Activated CD8-positive, alpha-beta memory T cell treated with anti-CD3 and anti-CD28 coated beads for 36 hours (primary cell): ENCODE measurements around the gene EBF3. TPM values are rescaled to one million over a fixed set of nuclear protein-coding genes. Genes with fewer than 3 reads are reported as not detected.

Source experiments
- CTCF ChIA-PET: fragments of 350-600 bp; sonication (Branson Sonifier 250); formaldehyde crosslinking; loops from one replicate; lab custom pipeline; 2021; ENCODE audit warnings: antibody characterized with exemption; lab: Charles Lee
- POLR2A ChIA-PET: fragments of 350-600 bp; sonication (Branson Sonifier 250); formaldehyde crosslinking; loops from one replicate; lab custom pipeline; 2021; ENCODE audit warnings: antibody characterized with exemption; lab: Charles Lee
- total RNA-seq, 2 experiments: library from RNA; stranded (reverse); gene quantifications; one replicate each; pipeline ENCODE4 v1.2.3, GENCODE V29; 2021

Gene EBF3
- total RNA-seq, 2 experiments from 2014 or later, result not detected

DNA sequence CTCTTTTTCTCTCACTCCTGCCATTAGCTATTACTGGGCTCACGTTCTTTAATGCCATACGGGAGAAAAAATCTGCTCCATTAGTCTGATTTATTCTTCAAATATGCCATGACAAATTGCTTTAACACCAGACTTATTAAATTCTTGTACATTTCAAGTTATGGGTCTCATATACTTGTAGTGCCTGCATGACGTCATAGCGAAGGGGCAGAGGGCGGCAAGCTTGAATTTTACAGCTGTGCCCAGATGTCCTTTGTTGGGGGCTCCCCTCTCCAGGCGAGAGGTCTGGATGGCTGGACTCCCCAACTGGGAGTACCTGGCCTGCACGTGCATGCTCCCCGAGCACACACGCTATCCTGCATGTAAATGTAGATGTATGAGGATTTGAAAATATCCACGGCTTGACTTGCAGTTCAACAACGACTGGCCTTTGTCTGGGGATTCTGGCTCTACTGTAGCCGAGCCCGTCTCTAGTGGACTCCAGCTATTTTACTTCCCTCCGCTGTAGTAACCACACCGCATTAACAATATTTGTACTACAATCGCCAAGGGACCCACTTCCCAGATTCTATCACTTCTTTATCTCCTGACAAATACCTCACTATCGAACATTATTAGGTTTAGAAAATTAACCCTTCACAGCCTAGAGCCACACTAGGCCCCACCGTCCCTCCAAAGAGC, 79.5 kb downstream of the EBF3 start:
- ChIA-PET POLR2A (no interaction called here), CTCF (no interaction called here)

DNA sequence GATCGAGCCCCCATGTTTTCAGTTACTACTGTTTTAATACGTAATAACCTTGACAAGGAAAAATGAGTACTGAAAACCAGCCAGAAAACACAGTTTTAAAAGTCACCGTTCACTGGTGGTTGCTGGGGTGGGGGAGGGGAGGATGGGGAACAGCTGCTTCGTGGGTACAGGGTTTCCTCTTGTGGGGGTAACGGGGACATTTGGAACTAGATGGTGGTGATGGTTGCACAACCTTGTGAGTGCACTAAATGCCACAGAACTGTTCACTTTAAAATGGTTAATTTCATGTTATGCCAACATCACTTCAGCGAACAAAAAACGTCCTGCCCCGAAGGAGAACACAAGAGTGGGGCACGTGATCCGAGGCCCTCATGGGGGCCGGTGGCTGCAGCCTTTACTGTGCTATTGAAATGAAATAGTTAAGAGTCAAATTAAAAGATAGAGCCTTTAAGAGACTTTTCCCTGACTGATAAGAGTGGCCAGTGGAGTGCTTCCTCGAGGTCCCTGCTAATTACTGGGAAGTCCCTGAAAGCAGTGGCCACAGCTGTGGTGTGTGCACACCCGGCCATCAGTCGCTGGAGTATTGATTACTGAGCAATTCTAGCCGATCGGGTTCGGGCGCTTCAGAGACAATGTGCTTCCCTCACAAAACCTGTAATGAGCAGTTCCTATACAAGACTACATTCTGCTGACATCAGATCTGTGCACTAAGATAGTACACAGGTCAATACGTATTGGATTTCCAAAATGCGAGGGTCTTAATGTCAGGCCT, 80.3 kb downstream of the EBF3 start:
- ChIA-PET CTCF (no interaction called here), POLR2A (no interaction called here)

DNA sequence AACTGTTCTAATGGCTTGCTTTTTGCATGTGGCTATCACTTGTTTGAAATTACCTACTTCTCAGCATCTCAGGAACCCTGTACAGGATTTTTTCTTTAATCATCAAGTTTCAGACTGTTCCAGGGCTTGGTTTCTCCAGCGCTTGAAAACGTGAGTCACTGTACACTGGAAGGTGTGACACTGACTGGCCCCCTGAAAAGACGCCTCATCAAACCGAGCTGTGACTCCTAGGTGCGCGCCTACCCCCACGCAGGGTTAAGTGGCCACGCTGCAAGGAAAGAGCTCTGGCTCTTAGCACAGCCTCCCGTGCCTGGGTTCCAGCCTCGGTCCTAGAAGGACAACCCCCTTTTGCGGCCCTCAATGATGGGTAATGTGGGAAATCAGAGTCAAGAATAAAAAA, 81.0 kb downstream of the EBF3 start:
- CTCF ChIA-PET, result no interaction called here
- POLR2A ChIA-PET, result no interaction called here

DNA sequence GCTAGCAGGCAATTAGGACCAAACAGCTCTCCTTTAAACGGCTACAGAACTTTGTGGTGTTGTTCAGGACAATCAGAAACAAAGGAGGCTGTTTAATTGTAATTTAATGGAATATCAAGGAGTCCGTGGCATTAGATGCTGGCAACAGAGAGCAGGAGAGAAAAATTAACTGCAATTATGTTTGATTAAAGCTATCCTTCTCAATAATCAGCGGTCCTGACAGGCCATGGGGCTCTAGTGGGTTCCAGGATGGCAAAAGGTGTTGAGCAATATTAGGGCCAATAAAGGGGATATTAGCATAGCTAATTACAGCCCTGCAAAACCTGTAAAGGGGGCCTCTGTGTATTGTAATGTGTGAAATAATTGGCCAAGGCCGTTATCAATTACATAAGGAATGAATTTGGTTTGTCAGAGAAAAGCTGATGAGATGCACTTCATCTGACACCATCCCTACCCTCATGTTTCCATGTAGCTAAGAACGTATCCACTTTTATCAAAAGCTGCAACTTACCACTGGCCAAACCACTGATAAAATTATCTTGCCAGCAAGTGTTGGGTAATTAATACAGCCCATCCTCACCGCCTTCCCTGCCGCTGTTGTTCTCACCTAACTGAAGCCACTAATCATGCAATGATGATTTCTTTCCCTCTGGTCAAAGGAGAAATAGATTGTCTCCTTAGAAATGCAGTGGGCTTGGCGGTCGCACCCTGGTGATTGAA, 81.6 kb downstream of the EBF3 start:
- POLR2A ChIA-PET, result no interaction called here
- CTCF ChIA-PET, result interaction anchor here (1.2 kb wide), 1 partner anchor 10 kb away, joined by 3 read pairs; no protein-coding TSS in a partner anchor

DNA sequence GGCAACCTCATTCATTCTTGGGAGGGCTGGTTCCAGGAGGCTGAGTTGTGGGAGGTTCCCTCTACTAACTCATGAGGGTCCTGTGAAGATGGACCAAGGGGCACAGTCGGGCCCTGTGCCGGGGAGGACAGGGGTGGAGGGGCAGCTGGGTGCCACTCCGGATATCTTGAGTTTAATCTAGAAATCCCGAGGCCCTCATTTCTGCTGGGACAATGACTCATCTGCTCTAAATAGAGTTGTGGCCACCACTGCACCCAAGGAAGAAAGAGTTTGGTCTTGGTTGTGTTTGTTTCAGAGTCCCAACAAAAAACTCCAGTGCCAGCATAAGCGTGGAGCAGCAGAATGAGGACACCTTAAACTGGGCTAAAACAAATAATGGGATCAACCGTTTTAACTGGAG, 82.4 kb downstream of the EBF3 start:
- POLR2A ChIA-PET, result no interaction called here
- CTCF ChIA-PET, result interaction anchor here (1.2 kb wide), 1 partner anchor 11 kb away, joined by 3 read pairs; no protein-coding TSS in a partner anchor

DNA sequence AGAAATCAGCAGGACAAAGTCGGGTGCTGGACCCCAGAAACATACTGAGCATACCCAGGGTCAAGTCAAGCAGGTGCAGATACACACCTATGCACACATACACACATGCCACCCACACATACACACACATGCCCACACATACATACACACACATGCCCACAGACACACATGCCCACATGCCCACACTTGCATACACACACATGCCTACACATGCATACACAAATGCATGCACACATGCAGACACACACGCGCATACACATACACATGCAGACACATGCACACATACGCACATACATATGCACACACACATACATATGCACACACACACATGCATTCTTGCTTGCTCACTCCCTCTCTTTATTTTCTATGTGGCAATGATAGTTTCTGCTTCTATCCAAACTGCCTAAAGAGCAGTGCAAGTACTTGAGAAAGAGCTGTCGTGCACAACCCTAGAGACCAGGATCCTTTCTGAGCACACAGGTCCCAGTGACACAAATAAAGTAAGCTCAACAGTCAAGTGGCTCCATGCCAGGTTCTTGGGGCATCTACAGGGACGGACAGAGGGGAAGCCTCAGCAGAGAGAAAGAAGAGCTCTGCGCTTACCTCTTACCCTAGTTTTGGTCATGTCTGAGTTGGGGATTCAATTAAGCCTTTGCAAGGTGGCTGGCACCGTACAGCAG, 83.7 kb downstream of the EBF3 start:
- ChIA-PET POLR2A (no interaction called here), CTCF (no interaction called here)

DNA sequence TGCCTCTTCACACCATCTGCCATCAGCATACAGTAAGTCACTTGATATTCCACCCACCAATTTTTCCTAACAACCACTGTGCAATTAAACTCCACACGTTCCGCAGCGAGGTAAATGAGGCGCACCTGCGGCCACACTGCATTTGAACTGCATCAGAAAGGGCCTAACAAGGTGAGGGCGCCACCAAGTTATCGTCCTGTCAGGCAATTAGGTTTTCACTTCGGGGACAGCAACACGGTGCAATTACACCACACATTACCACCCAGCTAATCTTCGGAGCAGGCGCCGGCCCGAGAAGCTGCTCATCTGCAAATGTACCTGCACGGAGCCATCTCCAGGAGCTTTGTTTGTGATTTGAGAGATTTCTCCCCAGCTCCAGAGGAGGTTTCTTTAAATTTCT, 84.4 kb downstream of the EBF3 start:
- POLR2A ChIA-PET, result no interaction called here
- CTCF ChIA-PET, result no interaction called here

DNA sequence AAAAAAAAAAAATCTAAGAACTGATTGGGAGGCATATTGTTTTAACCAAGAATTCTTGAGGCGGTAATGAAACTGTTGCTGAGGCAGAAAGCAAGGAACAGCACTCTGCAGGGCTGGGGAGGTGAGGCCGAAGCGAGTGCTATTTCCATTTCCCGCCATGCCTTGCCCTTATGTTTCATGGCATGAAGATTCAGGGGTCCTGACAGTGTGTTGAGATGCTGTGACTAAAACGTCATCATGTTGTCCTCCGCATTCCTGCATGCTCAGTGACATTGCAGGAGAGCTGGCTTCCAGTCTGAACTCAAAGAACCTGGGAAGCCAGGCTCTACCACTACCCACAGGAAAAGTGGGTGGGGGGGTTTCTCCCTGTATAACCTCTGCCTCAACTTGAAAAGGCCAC, 85.2 kb downstream of the EBF3 start:
- POLR2A ChIA-PET, result no interaction called here
- CTCF ChIA-PET, result no interaction called here

DNA sequence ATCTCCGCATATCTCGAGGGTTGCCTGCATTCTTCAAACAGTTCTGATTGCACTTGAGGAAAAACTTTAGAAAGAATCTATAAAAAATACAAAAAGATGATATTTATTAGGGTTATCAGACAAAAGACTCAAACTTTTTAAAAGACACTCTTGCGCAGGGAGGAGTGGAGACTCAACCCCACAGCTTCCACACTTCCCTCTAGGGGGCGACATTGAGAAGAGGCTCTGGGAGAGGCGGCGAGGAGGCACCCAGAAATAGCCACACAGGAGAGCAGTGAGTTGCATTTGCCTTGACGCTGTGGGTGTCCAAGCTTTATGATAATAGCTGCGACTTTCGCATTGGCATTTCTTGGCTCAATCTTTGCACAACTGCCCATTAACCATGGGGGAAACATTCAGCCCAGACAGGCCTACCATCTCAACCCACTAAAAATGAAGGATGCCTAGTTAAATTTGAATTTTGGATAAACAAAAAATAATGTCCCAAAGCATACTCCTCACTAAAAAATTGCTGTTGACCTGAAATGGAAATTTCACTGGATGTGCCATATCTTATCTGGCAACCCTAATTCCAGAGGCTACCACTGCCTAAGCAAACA, 86.2 kb downstream of the EBF3 start:
- CTCF ChIA-PET, result interaction anchor here (0.9 kb wide), 1 partner anchor 250 kb away, joined by 3 read pairs; no protein-coding TSS in a partner anchor
- POLR2A ChIA-PET, result no interaction called here

DNA sequence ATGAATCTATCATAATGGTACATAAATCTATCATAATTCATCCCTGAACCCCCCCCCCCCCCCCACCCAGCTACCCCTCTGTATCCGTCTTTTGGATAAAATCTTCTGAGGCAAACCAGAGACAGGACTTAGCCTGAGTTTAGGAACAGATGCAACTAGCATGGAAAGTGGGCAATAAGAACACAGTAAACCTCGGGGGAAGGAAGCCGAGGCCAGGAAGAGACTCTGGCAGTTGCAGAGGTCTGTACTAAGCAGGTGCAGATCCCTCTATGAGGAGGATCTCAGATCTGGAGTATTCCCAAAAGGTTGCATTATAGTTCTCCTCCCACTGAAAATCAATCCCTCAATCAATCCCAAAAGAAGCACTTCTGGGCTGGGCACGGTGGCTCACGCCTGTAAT, 87.2 kb downstream of the EBF3 start:
- POLR2A ChIA-PET, result no interaction called here
- CTCF ChIA-PET, result interaction anchor here (0.7 kb wide), 1 partner anchor 28 kb away, joined by 3 read pairs; no protein-coding TSS in a partner anchor

DNA sequence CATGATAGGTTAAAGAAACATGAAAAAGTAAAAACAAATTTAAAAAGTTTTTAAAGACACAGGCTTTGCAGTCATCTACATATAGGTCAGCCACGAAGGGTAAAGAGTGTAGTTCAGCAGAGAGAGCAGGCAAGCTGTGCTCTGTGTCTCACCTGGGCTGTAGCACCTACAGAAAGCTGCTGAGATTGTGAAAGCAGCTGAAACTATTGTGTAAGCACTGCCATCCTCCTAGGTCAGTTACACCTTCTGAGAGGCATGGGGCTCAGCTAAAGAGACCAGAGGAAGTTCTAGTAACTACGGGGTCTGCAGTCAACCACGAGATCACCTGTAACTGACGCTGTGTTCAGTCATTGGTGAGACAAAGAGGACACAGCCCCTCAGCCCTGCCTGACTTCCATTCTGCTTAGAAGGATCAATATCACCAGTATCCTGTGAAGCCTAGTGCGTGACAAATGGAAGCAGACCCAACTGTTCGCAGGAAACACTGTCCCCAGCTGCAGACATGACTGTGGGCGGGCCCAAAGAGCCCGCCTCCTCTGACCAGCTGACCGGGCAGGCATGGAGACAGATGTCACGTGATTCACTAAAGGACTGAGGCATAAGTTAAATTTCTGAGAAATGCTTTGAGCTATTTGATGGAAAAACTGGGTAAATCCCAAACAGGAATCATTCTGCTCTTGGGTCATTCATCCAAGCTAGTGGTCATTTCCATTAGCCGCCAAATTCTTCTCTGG, 87.9 kb downstream of the EBF3 start:
- POLR2A ChIA-PET, result no interaction called here
- CTCF ChIA-PET, result interaction anchor here (0.5 to 0.7 kb wide), 2 partner anchors 13 to 28 kb away, joined by 3 read pairs; no protein-coding TSS in a partner anchor

DNA sequence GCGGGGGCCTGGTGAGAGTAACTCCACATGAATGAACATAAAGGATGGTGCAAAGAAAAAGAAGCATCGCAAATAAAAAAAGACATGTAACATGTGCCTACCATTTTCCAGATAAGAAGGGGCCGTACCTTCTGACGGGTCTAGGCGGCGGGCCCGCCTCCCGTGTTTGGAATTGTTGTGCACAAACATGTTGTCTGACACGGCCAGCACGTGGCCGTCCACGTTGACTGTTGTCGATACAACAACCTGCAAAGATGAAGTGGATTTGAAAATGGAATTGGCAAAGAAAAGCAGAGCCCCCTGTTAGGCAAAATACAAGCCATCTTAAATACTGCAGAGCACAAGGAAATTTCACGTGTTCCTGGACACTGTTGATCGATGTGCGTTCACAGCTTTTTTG, 90.7 kb downstream of the EBF3 start:
- ChIA-PET POLR2A (no interaction called here), CTCF (no interaction called here)

DNA sequence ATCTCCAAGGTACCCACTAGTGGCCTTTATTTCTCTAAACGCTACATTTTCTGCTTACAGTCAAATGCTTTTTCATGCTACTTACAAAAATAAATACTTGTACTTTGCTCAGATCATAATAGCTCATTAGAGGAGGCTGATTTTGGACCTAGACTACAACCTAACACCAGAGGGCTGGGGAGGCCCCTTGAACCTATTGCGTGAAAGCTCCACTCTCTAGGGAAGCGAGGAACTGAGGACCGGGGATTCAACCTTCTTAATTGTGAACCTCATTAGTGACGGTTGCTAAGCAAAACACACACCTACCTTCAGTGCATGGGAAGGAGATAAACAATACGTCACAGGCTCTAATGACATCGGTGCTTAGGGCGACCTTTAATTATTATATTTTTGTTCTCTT, 92.1 kb downstream of the EBF3 start:
- ChIA-PET POLR2A (no interaction called here), CTCF (interaction anchor here (1.5 kb wide), 1 partner anchor 17 kb away, joined by 4 read pairs; no protein-coding TSS in a partner anchor)

DNA sequence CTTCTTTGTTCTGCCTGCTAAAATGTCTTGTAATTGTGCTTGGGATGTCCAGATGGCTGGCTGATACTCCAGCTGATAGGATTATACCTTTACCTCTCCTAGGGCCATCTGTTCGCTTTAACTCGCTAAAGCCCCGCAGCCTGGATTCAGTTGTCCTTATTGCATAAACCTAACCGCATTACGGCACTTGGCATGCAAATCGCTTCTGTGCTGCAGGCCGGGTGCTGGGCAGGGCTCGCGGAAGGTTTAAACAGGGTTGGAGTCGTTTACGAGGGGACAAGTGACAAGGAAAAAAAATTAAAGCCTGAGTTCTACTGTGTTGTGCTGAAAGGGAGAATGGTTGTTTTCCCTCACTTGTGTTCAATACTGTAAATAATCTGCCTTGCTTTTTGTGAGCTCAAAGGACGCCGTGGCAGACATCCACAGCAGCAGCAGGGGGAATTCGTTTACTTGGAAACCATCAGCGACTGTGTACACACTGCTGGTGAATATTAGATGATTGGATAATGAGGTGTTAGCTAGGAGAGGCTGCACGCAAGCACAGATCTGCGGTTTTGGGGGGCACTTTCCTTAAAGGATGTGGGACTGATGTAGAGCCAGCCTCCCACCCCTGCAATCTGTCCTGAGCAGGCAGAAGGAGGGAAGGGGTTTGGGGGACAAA, 93.0 kb downstream of the EBF3 start:
- ChIA-PET POLR2A (no interaction called here), CTCF (interaction anchor here (1.5 kb wide), 1 partner anchor 18 kb away, joined by 4 read pairs; no protein-coding TSS in a partner anchor)

DNA sequence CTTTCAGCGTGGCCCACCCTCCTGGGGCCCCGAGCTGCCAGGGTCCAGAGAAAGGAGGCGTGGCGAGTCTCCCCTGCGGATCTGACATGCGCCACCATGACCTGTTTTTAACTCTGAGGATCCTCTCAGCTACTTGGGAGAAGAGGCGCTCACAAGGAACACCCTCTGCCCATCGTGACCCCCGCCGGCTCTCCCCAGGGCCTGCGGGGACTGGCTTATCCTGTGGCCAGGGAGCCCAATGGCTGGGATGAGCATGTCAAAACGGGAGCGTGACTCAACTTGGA, 93.7 kb downstream of the EBF3 start:
- CTCF ChIA-PET, result interaction anchor here (1.5 kb wide), 1 partner anchor 19 kb away, joined by 4 read pairs; no protein-coding TSS in a partner anchor
- POLR2A ChIA-PET, result no interaction called here

DNA sequence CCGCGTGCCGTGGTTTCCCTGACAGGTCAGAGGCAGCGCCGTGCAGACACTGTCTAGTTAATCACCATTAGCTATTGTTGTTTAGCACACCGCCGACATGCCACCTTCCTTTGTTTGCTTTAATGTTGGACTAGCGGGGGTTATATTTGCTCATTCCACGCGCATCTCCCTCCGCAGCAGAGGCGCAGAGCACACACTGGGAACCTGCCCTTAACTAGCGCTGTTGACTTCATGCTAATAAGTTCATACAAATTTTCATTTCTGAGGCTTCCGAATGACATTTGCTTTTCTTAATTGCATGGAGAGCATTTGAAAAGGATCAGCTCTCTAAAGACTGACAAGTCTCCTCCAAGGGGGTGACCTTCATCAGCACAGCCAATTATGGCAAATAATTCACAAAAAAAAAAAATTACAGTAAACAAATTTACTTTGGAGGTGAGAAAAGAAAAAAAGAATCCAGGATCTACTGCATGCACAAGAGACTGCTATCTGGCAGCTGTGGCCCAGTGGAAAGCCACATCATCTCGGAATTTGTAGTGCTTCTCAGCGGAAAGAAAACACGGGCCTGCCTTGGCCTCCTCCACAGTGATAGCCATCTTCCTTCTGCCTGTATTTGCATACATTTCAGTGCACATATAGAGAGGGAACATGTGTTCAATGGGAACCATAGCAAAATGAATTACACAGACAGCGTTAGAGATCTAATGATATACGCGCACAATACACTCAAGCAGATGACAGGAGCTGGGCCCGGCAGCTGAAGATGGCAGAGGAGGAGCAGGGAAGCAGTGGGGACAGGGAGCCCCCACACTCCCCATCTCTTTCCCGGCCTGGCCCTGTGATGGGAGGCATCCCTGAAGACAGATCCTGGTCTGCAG, 94.2 kb downstream of the EBF3 start:
- ChIA-PET CTCF (interaction anchor here (0.6 kb wide), 2 partner anchors 16 to 334 kb away, joined by 3 read pairs; no protein-coding TSS in a partner anchor), POLR2A (no interaction called here)

DNA sequence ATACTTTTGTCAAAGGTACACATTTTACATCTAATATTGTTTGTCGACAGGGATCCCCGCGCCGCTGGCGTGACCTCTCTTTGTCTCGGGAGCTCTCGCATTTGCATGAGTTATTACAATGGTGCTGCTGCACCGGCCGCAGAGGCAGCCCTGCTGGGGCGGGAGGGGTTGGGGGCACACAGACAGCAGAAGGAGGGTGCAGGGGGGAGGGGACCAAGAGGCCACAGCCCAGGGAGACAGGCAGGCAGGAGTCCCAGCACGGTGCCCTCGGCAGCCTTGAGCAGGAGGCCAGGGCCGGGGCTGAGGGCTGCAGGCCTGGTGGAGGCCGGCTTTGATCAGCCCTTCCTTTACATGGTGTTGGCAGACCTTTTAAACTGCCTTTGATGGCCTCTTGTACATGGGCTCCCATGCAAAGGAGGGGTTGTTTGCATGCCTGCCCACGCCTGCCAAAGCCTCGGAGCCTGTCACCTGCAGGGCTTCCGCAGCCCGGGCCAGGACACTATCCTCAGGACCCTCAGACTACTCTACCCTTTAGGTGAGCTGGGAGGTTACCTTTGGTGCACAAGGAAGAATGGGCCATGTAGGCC, 95.5 kb downstream of the EBF3 start:
- ChIA-PET CTCF (no interaction called here), POLR2A (no interaction called here)
